ENCODE measurements around the gene POFUT2.

The POFUT2 gene

GRCh38 chr21:45262041-45262581 is 25.6 kb downstream of the POFUT2 start:
- no peak for DNase-seq (ENCODE audit: low spot score)

- DNase-seq (ENCODE audit: low spot score): no peak
Measured at GRCh38 chr21:45261093-45261492, 26.6 kb downstream of the POFUT2 start.

GRCh38 chr21:45260191-45260825 is 27.4 kb downstream of the POFUT2 start:
- DNase-seq (ENCODE audit: low spot score): no peak

GRCh38 chr21:45259206-45259840 is 28.4 kb downstream of the POFUT2 start:
- DNase-seq (ENCODE audit: low spot score): no peak

- DNase-seq (ENCODE audit: low spot score): no peak
Measured at GRCh38 chr21:45258466-45258865, 29.2 kb downstream of the POFUT2 start.

GRCh38 chr21:45257673-45258341 is 29.9 kb downstream of the POFUT2 start:
- no peak for DNase-seq (ENCODE audit: low spot score)

GRCh38 chr21:45256912-45257672 is 30.6 kb downstream of the POFUT2 start:
- DNase-seq (ENCODE audit: low spot score): no peak

- no peak for DNase-seq (ENCODE audit: low spot score)
Measured at GRCh38 chr21:45256021-45256911, 31.4 kb downstream of the POFUT2 start.

- no peak for DNase-seq (ENCODE audit: low spot score)
Measured at GRCh38 chr21:45255381-45256020, 32.2 kb downstream of the POFUT2 start.

GRCh38 chr21:45254460-45254930 is 33.2 kb downstream of the POFUT2 start:
- no peak for DNase-seq (ENCODE audit: low spot score)

- no peak for DNase-seq (ENCODE audit: low spot score)
Measured at GRCh38 chr21:45253633-45254459, 33.8 kb downstream of the POFUT2 start.

- DNase-seq (ENCODE audit: low spot score): no peak
Measured at GRCh38 chr21:45253180-45253579, 34.5 kb downstream of the POFUT2 start.

- DNase-seq (ENCODE audit: low spot score): no peak
Measured at GRCh38 chr21:45252448-45252925, 35.2 kb downstream of the POFUT2 start.

- DNase-seq (ENCODE audit: low spot score): no peak
Measured at GRCh38 chr21:45251635-45252447, 35.9 kb downstream of the POFUT2 start.

- no peak for DNase-seq (ENCODE audit: low spot score)
Measured at GRCh38 chr21:45250914-45251634, 36.6 kb downstream of the POFUT2 start.

- DNase-seq (ENCODE audit: low spot score): no peak
Measured at GRCh38 chr21:45250272-45250671, 37.4 kb downstream of the POFUT2 start.

- no peak for DNase-seq (ENCODE audit: low spot score)
Measured at GRCh38 chr21:45249626-45250025, 38.1 kb downstream of the POFUT2 start.

- DNase-seq (ENCODE audit: low spot score): peak; percentile 44
Measured at GRCh38 chr21:45248893-45249381, 38.8 kb downstream of the POFUT2 start.

Measured in AG08395 (cell line).